Uterus (tissue), 4 donors: ENCODE results near the gene CA12. TPM values are rescaled to one million over a fixed set of nuclear protein-coding genes. Genes with fewer than 3 reads are reported as not detected.

Experiments used
- DNase-seq, 2 donors: peaks; one replicate each; pipeline ENCODE4 v3.0.0-alpha.2; 2019 to 2020
- H3K27ac ChIP-seq, 2 donors: fragments of 200-600 bp; sonication (generic); 1 replicate in 1 of 2; 2 replicates in 1 of 2; pipeline ENCODE4 v1.5.1; 2016 to 2018
- H3K27me3 ChIP-seq, 2 donors: fragments of 200-600 bp; sonication (generic); one replicate each; pipeline ENCODE4 v1.5.1; 2018 to 2019; ENCODE audit warnings: control low read depth in 1 of 2
- H3K36me3 ChIP-seq, 2 donors: fragments of 200-600 bp; sonication (generic); one replicate each; pipeline ENCODE4 v1.5.1; 2019; ENCODE audit warnings: control low read depth in 1 of 2
- H3K4me1 ChIP-seq, 2 donors: fragments of 200-600 bp; sonication (generic); one replicate each; pipeline ENCODE4 v1.5.1; 2018 to 2019; ENCODE audit warnings: control low read depth in 1 of 2
- H3K4me3 ChIP-seq, 2 donors: fragments of 200-600 bp; sonication (generic); 1 replicate in 1 of 2; 2 replicates in 1 of 2; pipeline ENCODE4 v1.5.1; 2018 to 2019; ENCODE audit warnings: mild to moderate bottlenecking in 1 of 2
- H3K9me3 ChIP-seq, 2 donors: fragments of 200-600 bp; sonication (generic); one replicate each; pipeline ENCODE4 v1.5.1; 2019; ENCODE audit warnings: control low read depth in 1 of 2
- CTCF ChIP-seq, 4 experiments: fragments of 200-600 bp in 2 of 4; fragments of 450-650 bp in 2 of 4; sonication (generic) in 2 of 4; IDR thresholded peaks; one replicate each; pipeline ENCODE4 v1.5.1; 2016 to 2019; ENCODE audit warnings: antibody characterized with exemption in 4 of 4, mild to moderate bottlenecking in 2 of 4, moderate library complexity in 1 of 4
- POLR2A ChIP-seq, 2 donors: fragments of 450-650 bp; IDR thresholded peaks; one replicate each; pipeline ENCODE4 v1.6.1; 2016; ENCODE audit warnings: antibody characterized with exemption in 2 of 2, mild to moderate bottlenecking in 1 of 2, moderate library complexity in 1 of 2
- intact Hi-C: fragments of 100-400 bp; cut with DNase I; formaldehyde crosslinking; loops from one replicate; pipeline ENCODE4 v1.15.1; 2023; ENCODE audit warnings: low total_unique reads
- total RNA-seq, 4 donors: library from RNA; depleted of rRNA in 3 of 4; stranded (reverse); fragments of >200 nt in 3 of 4; gene quantifications; one replicate each; pipeline versions ENCODE4 v1.1.0 to v1.2.4, GENCODE V29; 2014 to 2023
- donor health status: DM: yes; HTN: yes; CAD: no.

CA12 gene
- total RNA-seq, 4 donors from 2014 or later: 0.29 to 11.8 (median 8.0) TPM

- DNase-seq: no peak
- intact Hi-C loops: no loop called here
- Histone ChIP-seq H3K27ac (no peak overlapping the region), H3K27me3 (no peaks in the 10 kb centered on the region), H3K9me3 (no peaks in the 10 kb centered on the region), H3K36me3 (no peaks in the 10 kb centered on the region), H3K4me3 (no peak overlapping the region), H3K4me1 (no peaks in the 10 kb centered on the region)
- TF ChIP-seq POLR2A (IDR thresholded peaks at IDR 0.05) (no peak), CTCF (IDR thresholded peaks at IDR 0.05) (no peak)
These were observed 43.5 kb downstream of the CA12 start for GRCh38 chr15:63338170-63338569.

GRCh38 chr15:63337046-63337445 lies 44.6 kb downstream of the CA12 start:
- H3K27ac ChIP-seq: no peak overlapping the region
- H3K4me3 ChIP-seq: no peak overlapping the region
- no peak for DNase-seq
- TF ChIP-seq CTCF (IDR thresholded peaks at IDR 0.05): no peak
- TF ChIP-seq POLR2A (IDR thresholded peaks at IDR 0.05): no peak
- H3K4me1 ChIP-seq: no peaks in the 10 kb centered on the region
- H3K9me3 ChIP-seq: no peaks in the 10 kb centered on the region
- intact Hi-C loops: no loop called here
- no peaks in the 10 kb centered on the region for H3K36me3 ChIP-seq
- H3K27me3 ChIP-seq: no peaks in the 10 kb centered on the region

DNA sequence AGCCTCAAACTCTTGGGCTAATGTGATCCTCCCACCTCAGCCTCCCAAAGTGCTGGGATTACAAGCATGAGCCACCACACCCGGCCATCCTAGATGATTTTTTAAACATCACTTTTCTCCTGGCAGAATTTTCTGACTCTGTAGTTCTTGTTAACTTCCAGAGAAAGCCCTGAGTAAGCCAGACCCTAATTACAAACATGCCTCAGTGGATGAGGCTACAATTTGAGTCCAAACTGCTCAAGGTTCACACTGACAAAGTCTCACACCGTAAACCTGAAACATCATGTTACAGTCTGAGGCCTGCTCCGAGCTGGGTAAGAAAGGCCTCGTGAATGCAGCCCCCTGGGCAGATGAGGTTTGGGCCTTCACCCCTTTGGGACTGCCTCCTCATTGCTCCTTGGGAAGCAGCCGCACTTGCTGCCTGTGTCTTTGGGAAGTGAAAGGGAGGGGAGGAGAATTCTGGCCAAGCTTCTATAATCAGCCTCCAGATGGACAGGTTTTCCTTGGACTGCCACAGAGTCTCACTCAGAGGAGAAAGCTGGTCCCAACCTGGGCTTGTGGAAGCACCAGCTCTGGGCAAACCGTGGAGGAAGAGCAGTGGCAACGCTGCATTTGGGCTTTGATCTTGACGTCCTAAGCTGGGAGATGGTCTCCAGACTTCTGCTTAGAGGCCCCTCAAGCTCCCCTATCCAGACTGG lies 46.0 kb downstream of the CA12 start:
- TF ChIP-seq CTCF (IDR thresholded peaks at IDR 0.05): no peak
- no peak for TF ChIP-seq POLR2A (IDR thresholded peaks at IDR 0.05)
- H3K27me3 ChIP-seq: no peaks in the 10 kb centered on the region
- intact Hi-C loops: no loop called here

DNA sequence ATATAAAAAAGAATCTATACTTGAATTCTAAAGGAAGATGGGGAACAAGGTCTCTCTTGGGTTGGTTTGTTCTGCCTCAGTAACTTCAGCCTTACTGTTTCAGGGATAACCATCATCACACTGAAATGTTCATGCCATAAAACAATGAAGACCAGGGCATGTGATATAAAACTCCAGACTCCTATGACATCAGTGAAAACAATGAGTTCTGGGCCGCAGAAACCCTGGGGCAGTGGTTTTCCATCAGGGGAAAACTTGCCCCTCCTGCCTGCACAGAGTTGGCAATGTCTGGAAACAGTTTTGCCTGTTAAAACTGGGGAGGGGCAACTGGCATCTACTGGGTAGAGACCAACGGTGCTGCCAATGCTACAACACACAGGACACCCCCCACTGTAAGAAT lies 46.8 kb downstream of the CA12 start:
- no peak for DNase-seq
- Histone ChIP-seq H3K27ac (no peak overlapping the region), H3K9me3 (no peaks in the 10 kb centered on the region), H3K4me3 (no peak overlapping the region), H3K36me3 (no peaks in the 10 kb centered on the region), H3K4me1 (no peaks in the 10 kb centered on the region), H3K27me3 (no peaks in the 10 kb centered on the region)
- TF ChIP-seq POLR2A (IDR thresholded peaks at IDR 0.05) (no peak), CTCF (IDR thresholded peaks at IDR 0.05) (no peak)
- intact Hi-C loops: no loop called here

More for the DNA sequence above, 46.0 kb downstream of the CA12 start:
- Histone ChIP-seq H3K4me3 (no peak overlapping the region), H3K36me3 (no peaks in the 10 kb centered on the region), H3K9me3 (no peaks in the 10 kb centered on the region), H3K4me1 (no peaks in the 10 kb centered on the region), H3K27ac (no peak overlapping the region)
- no peak for DNase-seq

DNA sequence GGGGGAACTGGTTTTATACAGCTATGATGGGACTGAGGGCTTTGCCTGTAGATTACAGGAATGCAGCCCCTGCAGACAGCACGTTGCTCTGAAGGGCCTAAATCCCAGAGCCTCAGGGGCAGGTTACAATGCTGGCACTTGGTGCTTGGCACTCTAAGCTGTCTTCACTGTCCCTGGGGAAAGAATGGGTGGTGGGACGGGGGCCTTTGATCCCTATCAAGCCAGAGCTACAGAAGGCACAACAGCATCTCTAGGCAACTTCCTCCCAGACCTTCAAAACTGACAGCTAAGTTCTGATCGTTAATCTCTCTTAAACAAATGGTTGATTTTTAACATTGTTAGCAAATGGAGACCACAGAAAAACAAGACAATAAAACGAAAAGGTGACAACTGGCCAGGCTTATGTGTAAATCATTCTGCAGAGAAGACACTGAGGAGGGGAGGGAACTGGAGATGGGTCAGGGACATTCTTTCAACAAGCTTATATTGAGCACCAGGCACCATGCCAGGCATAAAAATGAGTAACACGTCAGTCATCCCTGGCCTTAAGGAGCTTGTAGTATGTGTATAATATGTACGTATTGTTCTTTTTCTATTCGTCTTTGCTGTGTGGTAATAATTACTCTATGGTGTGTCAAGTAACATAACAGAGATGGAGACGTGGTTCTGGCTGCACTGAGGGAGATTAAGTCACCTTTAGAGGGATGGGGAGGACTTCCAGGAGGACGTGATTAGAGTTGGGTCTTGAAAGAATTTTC lies 49.1 kb downstream of the CA12 start:
- H3K36me3 ChIP-seq: no peaks in the 10 kb centered on the region
- H3K4me3 ChIP-seq: no peak overlapping the region
- no peaks in the 10 kb centered on the region for H3K4me1 ChIP-seq
- no peak overlapping the region for H3K27ac ChIP-seq
- DNase-seq: no peak
- no peaks in the 10 kb centered on the region for H3K9me3 ChIP-seq
- TF ChIP-seq CTCF (IDR thresholded peaks at IDR 0.05) (no peak), POLR2A (IDR thresholded peaks at IDR 0.05) (no peak)
- intact Hi-C loops: no loop called here
- no peaks in the 10 kb centered on the region for H3K27me3 ChIP-seq
